HG03354 (cell line): ENCODE results near the gene ZBTB40.

Experiments
- ATAC-seq: cut with Tn5 transposase; IDR thresholded peaks from one replicate; pipeline ENCODE4 v1.9.1; 2021; ENCODE audit warnings: mild to moderate bottlenecking; ENCODE audit not compliant: unreplicated experiment, poor library complexity, severe bottlenecking

The ZBTB40 gene

DNA sequence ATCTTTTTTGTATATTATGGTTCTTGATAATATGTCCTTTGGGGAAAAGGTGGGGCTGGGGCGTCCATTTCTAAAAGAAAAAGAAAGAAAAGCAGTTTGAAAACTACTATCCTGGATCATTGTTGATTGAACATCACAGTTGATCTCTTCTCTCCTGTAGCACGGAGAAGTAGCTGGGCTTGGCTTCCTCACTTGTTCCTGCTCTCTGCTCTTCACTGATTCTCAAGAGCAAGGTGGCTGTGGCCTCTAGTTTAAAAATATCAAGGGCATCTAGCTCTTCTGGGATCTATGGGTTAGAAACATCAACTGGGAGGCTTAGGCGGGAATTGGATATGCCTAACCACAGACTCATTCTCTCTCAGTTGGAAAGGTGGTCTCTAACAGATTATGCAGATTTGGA, 73.6 kb downstream of the ZBTB40 start:
- ATAC-seq, result no peak

DNA sequence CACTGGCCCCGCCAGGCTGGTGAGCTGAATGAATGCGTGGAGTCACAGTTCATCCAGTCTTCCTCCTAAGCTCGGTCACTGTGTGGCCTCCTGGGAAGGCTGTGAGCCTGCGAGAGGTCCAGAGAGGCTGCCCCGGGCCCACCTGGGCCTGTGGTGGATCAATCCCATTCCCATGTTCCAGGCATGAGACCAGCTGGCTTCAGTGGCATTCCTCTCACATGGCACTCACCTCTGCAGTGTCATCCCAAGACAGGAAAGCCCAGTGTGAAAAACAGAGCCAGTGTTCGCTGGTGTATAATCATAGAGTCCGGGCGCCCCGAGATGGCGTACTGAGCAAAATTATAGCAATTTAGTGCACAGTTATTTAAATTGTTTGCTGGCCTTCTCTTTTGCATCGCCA, 74.0 kb downstream of the ZBTB40 start:
- ATAC-seq, result no peak

DNA sequence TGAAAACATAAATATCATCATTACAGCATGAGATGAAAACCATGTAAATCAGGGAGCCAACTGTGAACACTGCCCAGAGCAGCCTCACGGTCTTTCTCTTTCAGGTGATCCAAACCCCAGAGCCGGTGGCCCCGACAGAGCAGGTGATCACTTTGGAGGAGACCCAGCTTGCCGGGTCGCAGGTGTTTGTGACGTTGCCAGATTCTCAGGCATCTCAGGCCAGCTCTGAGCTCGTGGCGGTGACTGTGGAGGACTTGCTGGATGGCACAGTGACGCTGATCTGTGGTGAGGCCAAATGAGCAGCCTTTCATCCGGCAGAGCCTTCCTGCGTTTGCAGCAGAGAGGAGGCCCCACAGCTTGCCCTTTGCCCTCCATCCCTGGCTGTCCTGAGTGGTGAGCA, 74.4 kb downstream of the ZBTB40 start:
- ATAC-seq, result no peak

DNA sequence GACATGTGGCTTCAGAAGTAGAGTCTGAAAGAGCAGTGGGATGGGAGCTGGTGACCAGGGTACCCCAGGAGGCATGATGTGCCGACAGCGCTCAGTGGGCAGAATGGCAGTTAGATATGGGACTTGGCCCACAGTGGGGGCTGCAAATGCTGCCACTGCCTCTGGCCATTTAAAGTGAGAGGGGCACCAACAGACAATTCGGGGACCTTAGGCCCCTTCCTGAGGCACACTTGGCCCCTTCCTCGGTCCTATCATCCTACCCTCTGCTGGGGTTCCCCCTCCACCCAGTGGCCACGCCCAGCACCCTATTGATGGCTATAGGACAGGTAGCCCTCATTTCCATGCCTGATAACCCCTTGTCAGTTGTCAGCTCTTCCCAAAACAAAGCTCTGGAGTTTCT, 75.0 kb downstream of the ZBTB40 start:
- no peak for ATAC-seq

DNA sequence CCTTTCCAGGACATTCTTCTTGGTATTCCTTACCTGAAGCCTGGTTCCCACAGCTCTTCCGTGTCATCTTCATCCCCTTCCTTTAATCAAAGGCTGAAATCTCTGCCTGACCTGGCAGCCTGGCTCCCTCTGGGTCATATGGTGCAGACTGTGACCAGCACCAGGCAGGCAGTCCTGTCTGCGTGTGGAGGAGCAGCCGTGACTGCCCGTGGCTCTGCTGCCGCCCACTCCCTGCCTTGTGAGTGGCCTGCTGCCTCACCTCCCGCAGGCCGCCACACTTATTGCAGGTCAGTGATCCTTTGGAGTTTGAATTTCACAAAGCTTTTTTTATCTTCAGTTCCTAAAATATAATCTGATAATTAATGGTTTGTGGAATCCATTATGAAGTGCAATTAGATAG, 75.5 kb downstream of the ZBTB40 start:
- no peak for ATAC-seq

- ATAC-seq, result no peak
Observed at GRCh38 chr1:22527555-22528296, 76.1 kb downstream of the ZBTB40 start.

GRCh38 chr1:22528451-22528850, 76.8 kb downstream of the ZBTB40 start:
- no peak for ATAC-seq

DNA sequence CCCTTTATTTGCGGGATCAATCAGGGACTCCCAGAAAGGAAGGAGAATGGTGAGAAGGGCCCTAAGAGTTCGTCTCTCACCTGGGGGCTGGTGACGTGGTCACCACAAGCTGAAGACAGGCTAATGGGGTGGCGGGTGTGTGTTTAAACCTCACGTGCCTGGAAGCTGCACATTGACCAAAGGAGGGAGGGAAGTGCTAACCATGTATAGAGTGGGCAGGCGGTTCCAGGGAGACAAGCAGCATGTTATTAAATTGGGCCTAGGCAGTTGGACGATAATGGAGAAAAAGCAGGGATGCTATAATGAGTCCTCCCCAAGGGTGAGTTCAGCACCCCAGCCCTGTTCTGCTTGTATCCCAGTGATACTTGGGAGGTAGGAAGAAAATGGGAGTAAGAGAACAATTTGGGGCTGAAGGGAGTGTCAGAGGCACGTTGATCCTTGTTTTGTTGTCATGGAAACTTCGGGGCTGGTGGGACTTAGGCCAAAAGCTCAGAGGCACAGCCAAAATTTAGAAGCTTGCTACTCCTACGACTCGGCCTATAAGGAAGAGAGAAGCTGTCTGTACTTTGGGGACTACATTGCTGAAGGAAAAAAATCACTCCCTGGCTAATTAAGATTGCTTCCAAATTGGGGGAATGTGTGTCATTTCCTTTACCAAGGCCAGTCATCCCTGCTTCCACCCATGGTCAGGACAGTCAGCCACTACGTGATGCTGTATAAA, 78.4 kb downstream of the ZBTB40 start:
- ATAC-seq, result no peak

DNA sequence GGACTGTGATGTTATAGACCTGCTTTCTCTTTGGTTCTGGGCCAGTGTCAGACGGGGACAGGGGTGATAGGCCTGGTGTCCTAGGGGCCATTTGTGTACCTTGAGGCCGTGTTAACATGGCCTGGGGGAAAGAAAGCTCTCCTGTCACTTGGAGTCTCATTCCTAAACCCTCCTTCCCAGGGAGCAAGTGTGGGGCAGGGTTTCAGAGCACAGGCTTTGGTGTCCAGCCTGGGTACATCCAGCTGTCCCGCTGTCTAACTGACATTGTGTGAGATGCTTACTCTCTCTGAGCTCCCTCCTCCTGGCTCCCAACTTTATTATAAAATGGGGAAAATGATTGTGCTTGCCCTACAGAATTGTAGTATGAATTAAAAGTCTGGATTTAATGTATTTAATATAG, 79.1 kb downstream of the ZBTB40 start:
- no peak for ATAC-seq

DNA sequence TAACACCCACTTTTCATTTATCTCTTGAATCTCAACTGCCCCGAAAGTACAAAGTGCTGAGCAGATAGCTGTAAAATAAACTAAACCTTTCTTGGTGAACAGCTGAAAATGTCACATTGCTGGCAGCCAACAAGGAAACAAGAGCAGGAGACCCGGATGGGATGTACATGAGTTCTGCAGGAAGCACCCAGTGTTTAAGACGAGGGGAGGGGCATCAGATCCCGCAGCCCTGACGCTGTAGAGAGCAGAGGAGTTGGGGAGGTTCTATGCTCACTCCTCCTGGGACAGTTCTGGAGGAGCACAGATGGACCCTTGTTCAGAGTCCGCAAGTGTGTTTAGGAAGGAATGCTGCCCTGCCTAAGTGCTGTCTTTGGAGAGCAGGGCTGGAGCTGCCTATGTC, 79.6 kb downstream of the ZBTB40 start:
- no peak for ATAC-seq

- no peak for ATAC-seq
Observed at GRCh38 chr1:22533244-22533895, 81.7 kb downstream of the ZBTB40 start.

DNA sequence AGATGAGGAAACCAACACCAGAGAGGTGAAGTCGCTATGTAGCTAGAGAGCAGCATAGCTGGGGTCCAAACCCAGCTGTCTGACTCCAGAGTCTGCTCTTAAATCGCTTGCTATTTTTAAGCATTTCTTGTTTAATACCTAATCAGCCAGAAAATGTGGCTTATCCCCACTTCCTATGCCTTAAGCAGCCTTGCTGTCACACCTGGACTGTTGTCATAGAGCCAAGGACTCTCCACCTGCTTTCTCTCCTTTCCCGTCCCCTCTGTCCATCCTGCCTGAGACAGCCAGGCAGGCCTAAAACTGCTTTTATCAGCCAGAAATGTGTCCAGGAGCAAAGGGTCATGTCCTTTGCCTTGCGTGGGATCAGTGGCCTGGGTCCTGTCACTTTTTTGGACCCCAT, 83.3 kb downstream of the ZBTB40 start:
- no peak for ATAC-seq

- ATAC-seq, result no peak
Observed at GRCh38 chr1:22535399-22535798, 83.7 kb downstream of the ZBTB40 start.

GRCh38 chr1:22536506-22536905, 84.9 kb downstream of the ZBTB40 start:
- ATAC-seq, result no peak

- no peak for ATAC-seq
Observed at GRCh38 chr1:22537441-22538139, 85.9 kb downstream of the ZBTB40 start.

GRCh38 chr1:22539510-22540118, 88.0 kb downstream of the ZBTB40 start:
- no peak for ATAC-seq

GRCh38 chr1:22540337-22540736, 88.7 kb downstream of the ZBTB40 start:
- no peak for ATAC-seq

GRCh38 chr1:22542886-22543285, 91.2 kb downstream of the ZBTB40 start:
- no peak for ATAC-seq

DNA sequence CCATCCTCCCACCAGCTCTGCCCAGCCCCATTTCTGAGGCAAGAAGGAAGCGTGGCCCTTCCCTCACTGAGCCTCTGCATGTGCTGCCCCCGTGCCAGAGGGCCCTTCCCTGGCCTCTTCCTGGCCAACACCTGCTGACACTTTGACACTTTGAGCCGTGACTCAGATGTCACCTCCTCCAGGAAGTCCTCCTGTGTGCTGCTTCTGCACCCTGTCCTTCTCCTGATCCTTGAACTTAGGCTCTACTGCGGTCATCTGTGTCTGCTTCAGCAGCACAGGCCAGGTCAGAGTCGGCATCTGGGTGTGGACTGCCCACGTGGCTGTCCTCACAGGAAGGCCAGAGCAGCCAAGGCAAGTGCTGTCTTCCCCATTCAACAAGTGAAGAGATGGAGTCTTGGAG, 92.0 kb downstream of the ZBTB40 start:
- ATAC-seq, result no peak

- ATAC-seq, result no peak
Observed at GRCh38 chr1:22544606-22545005, 93.0 kb downstream of the ZBTB40 start.
